SW480 (cell line): Measurements from ENCODE around the gene KLF7.

Experiments used
- DNase-seq: peaks from one replicate; pipeline ENCODE4 v3.0.0-alpha.2; 2016; ENCODE audit warnings: low spot score

Gene KLF7

DNA sequence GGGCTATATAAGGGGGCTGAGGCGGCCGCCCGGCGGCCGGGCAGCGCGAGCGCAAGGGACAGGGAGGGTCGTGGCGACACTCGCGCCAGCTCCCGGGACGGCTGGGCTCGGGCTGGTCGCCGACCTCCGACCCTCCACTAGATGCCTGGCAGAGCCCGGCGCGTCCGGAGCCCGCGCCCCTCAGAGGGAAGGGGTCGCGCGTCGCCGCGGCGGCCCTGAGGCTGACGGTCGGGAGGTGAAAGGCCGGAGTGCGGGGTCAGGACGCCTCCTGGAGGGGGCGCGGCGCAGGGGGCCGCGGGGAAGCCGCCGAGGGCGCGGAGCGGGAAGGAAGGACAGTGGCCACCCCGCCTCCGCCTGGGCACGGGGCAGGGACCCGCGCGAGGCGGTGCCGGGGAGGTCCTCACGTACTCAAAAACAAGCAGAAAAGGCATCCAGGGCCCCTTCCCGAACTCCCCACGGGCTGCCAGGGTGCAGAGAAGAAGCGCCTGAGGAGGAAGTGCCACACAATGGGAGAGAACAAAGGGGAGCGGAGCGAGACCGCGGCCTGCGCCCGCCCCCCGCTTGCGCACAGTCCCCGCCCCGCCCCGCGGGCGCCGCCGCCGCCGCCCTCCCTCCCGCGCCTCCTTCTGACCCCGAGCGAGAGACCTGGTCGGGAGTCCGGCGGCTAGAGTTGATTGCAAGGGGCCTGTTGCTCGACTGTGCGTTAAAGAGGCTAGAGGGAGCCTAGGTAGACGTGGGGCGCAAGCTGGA is 776 bp upstream of the KLF7 start:
- DNase-seq, result peak; percentile 76

DNA sequence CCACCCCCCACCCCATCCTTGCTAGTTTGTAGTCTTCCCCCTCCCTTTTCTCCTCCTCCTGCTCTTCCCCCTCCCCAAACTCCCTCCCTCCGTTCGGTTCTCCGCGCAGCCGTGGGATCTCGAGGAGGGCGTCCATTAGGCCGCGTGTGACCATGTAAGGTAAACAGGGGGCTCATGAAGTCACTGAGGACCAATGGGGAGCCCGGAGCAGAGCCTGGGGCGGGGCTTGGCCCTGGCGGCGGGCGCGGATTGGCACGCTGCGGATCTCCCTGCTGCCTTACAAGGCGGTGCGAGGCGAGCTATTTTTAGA is 246 bp upstream of the KLF7 start:
- peak; percentile 98 for DNase-seq

DNA sequence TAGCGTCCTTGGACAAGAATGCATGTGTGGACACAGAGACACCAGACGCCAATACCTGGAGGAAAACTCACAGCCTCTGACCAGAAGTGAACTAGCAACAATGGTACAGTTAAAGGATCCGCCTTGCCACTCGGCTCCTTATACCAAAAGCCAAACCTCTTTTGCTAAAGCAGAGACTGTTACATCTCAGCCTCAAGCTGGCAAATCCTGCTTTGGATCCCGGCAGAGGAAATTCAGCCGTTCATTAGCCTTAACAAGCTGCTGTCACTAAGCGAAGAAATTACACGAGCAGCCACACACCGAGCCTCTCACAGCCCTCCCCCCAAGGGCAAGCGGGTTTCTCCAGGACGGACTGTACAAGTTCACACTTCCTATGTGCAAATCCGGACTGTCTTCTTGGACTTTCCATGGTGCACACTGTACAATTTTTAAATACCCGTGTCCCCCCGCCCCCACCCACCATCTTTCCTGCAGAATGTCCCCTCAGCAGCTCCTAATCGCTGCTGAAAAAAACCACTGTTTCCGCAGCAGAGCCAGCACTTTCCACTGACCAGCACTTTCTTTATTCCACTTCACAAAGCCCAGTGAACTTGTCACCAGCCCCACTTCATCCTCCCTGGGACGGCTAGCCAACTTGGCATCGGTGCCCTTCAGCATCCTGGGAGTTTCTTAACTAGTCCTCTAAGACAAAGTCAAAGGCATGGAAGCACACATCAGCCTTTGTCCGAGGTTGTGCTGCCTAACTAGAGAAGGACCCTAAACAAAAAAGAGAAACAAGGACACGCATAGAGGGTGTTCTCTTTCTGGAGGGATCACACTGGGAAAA is 1.5 kb downstream of the KLF7 start:
- DNase-seq, result peak; percentile 5

DNA sequence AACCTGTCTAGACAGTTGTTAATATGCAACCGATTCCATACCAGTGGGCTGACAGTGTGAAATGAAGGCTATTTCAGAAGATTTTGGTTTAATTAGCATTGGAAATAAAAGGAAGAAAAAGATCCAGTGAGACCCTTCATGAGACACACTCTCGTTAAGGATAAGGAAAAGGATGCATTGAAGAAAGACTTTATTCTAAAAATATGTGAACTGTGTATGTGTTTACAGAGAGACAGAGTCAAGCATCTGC is 2.1 kb downstream of the KLF7 start:
- no peak for DNase-seq

DNA sequence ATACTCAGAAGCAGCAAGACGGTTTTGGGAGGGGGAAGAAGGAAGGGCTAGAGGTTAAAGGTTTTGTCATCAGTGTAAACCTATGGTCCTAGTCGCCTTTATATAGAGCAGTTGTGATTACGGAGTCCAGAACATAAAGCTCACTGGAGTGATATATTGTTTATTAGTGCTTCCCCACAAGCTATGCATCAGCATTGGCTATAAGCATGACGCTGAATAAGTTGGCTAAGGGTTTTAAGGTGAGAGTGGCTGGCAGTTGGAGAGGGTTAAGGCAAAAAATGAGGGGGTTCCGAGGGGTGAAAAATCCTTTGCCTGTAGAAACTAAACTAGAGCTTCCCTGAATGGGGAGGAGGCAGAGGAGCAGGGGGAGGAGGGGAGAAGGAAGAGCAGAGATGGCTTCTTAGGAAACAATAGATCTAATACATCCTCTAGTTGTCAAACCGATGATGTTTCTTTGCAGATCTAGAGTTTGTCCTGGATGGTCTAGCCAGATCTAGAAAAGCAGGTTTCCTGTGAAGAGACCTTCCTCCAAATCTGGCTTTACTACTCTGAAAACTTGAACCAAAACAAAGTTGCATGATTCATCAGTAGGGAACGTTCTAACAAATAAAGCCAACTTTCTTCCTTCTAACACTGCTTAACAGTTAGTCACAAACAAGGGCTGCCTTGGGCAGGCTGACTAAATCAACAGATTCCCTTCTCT is 2.5 kb downstream of the KLF7 start:
- peak; percentile 22 for DNase-seq

DNA sequence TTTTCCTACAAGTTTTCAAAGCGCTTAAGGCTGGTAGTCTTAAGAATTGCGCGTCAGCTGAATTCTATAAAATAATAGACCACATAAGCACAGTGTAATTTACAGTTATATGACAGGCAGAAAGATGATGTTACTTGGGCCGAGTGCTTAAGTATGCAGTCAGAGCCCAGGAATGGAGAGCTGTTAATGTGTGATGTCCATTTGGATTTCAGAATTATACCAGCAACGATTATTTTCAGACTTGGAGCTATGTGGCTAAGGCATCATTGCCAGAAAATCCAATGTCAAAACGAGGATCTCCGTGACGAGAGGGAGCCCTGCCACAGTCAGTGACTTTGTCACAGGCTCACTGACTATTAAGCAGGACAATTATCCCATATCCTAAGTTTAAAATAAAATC is 3.4 kb downstream of the KLF7 start:
- DNase-seq, result no peak

DNA sequence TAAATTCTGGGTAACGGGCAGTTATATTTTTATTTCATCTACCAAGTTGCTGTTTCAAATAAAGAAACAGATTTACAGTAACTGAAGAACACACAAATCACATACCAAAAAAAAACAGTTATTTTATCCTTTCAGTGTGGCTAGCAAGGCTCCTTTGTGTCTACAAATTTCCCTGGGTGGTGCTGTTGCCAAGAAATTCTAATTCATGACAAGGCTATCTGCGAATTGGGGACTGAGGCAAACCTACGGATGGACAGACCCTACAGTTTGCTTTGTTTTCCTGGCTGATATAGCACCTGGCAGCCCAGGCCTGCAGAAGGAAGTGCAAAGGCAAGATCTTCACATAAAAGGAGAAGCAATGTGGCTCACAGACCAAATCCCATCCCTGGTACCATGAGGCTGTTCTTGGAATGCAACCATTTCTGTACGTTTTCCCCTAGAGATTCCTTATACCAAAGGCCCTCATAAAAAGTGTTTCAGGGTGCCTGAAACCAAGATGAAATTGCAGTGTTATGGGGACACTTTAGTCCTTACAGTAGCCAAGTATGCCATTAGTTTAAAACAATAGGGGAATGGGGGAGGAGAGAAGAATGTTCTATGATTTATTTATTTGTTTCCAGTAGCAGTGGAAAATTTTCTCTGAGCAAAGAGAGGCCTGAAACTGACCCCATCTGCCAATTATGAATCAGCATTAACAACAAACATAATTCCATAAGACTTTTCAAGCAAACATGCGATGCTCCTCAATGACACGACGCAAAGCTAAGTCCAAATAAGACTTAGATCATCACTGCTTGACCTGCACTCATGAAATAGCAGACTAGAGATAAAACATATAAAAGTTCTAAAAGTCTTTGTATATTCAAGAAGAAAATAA is 4.3 kb downstream of the KLF7 start:
- DNase-seq, result no peak

DNA sequence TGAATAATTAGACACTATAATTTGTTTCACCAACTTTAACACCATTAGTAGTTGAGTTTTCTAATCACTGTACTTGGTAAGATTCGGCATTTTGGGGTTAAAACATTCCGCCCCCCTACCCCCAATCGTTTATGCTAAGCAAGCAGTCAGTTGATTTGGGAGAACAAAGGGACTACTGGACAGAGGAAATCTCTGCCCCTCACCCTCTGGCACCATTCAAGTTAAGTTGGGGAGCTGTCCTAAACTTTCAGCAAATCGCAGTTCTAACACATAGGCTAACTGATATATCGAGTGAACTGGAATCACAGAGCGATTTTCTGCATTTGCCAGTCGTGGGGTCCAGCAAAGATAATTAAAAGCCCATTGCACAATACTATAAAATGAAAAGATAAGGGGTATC is 5.6 kb downstream of the KLF7 start:
- no peak for DNase-seq

DNA sequence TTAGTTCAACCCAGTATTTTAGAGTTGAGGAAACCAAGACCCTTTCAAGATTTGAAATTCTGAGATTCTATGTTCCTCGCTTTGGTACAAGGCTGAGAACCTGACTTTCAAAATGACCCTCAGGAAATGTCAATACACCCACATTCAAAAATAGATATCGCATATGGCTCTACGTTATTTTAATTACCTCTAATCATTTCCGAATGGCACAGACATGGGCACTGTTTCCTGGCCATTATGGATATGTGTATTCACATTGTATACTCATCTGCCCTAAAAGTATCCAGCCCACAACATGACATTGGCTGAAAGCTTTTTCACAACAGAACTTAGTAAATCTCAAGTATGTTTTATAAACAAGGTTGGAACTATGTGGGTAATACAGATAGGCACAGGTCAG is 6.7 kb downstream of the KLF7 start:
- DNase-seq, result no peak

DNA sequence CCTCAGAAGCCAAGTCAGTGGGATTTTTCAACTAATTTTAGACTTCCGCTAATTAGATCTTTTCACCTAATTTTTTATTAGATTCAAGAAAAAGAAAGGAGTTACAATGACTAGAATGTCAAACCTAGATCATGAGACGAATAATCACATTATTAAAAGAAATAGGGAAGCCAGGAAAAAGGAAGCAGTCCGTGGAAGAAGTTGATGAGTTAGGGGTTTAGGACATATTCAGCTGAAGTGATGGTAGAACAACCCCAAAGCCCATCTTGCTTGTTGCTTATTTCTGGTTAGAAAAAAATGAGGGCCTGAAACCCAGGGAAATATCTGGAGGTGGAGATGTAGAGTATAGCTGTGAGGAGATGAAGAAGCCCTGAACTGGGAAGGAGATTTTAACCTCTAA is 8.0 kb downstream of the KLF7 start:
- DNase-seq, result no peak

DNA sequence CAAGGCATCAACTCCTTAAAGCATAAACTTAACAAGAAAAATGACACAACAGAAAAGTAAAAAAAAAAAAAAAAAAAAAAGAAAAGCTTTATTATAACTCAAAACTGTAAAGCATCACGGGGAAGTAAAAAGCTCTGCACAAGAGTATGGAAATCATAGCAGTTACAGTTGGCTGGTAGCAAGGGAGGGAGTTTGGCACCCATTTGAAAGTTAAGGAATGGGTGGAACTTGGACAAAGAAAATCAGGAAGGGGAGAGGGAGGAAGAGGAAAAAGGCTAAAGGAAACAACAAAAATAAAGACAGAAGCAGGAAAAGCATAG is 8.6 kb downstream of the KLF7 start:
- DNase-seq, result no peak

DNA sequence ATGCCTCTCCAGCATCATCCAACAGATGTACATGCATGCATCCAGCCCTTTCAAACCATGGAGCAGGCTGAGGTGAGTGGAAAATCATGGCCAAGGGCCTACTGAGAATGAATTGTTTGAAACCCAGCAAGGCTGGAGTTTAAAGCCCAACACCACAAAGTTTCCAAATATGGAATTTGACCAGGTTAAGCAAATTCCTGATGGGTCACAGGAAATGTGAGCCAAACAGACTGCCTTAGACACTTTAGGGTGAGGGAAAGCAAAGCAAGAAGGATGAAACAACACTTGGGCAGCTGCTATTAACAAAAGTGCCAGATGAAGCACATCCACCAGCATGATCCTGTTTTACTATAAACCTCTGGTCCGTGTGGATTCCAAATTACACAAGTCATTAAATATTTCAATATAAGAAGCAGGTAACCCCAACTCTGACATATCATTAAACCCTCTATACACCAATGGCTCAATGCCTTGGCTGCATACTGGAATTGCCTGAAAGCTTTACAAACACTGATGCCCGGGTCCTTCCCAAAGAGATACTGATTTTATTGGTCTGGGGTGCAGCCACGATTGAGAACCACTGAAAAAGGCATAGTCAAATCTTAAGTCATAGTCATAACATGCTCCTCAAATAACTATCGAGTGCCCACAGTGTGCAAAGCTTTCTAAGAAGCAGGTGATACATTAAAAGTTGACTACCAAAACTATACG is 9.1 kb downstream of the KLF7 start:
- DNase-seq, result no peak

DNA sequence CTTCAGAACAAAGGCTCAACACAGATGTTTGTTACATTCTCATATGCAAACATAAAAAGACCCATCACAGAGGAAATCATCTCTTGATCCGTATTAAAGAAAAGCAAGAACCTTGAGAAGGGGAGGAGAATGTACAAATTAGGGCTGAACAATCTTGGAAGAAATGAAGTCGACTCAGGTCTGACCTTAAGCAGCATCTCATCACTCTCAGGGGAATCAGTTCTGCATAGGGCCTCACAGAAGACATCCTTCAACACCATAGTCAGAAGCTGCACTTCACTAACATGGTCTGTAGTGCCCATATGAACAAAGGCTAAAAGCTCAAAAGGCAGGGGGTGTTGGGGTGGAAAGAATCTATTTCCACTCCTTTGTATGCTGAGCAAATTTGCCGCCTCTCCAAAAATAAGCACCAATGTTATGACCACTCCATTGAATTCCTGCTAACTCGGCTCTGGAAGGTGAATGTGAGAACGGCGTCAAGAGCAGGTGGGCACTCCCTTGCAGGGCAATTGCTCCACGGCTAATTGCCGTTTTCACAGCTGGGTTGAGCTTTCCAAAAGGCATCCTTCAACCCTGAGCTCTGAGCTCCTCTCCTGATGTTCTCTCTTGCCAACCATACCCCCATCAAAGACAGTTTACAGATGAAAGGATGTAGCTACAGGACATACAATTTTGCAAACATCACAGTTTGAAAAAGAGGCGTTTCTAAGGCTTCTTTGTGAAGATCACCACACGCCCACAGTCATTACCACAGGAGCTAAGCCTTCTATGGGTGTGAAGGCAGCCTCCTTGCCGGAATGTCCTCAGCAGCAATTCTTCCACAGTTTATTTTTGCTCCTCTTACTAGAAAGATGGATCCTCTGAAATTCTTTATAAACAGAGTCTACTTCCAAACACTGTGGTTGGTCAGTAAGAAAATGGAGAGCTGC is 10.0 kb downstream of the KLF7 start:
- no peak for DNase-seq

DNA sequence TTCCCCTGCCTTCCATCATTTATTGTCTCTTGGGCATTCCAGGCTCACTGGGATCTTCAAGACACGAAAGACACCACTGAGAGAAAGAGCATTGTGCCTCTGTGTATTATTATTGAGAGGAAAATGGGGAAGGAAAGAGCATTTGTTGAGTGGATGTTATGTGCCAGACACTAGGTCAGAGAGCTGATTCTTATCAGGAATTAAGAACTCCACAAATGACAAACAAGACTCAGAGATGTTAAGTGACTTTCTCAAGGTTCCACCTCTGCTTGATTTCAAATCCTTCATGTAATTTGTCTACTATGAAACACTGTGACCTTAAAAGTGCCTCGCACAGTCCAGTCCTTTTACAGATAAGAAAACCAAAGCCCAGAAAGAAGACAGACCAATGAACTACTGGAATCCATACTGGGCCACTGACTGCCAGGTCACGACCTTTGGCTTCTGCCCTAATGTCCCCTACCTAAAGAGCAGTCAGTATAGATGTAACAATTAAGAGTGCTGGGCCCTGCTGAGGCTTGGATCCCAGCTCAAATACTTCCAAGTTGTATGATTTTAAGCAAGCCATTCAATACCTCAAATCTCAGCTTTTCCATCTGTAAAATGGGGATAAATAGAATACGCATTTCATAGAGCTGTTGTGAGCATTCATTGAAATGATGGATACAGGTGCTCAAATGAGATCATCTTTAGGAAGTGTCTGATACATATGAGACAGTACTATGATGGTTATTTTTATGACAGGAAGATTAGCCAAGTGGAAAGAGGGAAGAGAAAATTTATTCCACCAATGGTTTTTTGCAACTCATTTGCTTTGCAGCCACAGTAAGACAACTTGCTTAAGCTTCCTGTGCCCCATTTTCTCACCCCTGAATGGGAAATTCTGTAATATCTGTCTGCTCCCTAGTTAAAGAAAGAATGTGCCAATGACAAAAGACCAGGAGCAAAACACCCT is 10.9 kb downstream of the KLF7 start:
- no peak for DNase-seq

DNA sequence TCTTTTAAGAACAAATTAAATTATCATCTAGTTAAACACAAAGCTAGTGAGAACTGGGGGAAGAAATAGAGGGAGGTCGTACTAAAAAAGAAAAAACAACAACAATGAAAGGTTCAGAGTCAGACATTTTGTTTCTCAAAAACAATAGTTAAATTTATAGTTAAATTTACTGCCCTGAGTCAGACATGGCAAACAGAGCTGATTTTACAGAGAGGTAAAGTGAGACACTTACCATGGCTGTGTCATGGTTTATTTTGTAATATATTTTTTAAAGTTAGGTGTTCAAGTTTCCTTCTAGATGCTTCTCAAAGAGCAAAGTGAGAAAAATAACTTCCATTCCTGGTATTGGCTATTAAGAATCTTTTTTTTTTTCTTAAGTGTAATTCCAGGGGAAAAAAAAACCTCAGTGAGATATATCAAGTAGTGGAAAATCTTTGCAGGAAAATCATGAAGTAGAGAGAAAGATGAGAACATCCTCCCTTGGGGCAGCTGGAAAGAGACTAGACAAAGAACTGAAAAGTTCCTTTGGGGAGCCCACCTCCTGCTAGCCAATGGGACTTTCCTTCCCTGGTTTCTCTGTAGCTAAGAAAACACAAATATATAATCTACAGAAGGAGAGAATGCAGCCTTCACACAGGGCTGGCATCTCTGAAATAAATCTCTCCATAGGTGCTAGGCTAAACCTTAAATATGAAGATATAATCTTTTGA is 12.3 kb downstream of the KLF7 start:
- no peak for DNase-seq

DNA sequence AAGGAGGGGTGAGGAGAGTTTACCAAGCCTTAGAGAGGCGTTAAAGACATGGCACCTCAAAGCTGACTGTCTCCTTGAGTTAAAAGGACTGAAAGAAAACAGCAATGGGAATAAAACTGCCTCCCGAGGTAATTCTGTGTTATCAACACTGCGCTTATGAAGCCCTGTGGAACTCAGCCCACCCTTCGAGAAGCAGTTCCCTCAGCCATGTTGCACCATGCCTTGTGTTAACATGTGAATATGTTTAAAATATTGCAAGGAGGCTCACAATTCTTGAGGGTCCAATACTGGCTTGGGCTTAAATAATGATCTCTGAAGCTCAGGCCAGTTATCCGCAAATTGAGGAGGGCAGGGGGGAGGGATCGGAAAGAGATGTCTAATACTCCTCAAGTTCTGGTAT is 14.7 kb downstream of the KLF7 start:
- no peak for DNase-seq

DNA sequence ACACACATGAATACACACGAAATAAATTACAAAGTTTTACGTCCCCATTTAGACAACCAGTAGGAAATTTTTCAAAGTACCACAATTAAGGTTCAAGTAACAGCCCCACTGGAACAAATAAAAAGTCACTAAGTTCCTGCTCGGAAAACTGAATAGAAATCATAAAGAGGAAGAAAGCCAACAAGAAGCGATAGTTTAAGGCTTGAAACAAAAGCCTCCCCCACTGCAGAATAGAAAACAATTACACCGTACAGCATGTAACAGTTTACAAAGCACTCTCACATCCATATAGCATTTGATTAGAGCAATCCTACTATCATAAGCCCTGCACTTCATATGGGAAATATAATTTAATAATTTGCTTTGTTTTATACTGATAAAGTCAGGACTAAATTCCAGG is 15.5 kb downstream of the KLF7 start:
- DNase-seq, result no peak

DNA sequence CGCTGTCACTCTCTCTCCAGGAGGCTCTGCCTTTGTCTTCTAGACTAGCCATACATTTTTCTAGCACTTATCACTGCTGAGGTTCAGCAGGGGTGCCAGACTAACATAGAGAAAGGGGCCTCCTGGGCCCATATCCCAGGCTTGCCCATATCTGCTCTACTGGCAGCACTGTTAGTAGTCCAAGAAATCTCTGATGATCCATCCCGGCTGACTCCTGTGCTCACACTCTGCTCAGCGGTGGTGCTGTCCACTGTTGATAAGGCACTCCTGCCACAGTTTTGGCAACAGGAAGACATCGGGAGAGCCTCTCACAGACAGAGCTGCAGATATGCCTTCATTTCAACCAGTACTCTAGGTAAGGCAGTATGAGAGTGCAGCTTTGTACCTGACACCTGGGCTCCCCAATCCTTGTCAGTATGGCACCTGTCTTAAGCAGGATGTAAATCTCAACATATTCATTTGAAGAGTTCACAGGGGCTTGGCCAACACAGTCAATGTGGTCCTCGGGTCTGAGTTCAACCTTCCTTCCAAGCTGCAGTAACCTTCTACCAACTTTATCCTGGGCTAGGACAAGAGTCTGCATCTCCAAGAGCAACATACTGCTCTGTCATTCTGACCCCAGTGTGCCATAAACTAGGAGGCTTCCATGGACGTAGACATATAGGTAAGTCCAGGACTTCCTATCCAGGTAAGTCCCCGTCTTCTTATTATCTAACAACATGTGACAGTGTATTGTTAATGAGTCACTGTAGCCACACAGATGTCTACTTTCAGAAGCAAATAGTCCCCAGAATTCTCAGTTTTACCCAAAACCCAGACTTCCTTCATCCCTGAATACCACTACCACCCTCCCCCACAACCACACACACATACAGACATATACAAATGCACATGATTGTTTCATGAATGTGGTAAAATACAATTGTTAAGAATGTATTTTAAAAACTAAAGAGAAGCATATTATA is 16.2 kb downstream of the KLF7 start:
- no peak for DNase-seq
